ENCODE data around the gene CARNS1. TPM values are rescaled to one million over a fixed set of nuclear protein-coding genes. Genes with fewer than 3 reads are reported as not detected.

Gene CARNS1
- total and polyA plus RNA-seq, 10 of the 15 experiments (the other 5 are each of a cell fraction or from before 2014, with no cell fraction given) = 0.02 to 0.14 (median 0.10) TPM; not detected in 3

GRCh38 chr11:67373648-67374570 is 41.6 kb upstream of the CARNS1 start:
- SMC1A ChIA-PET (ENCODE audit: uncharacterized antibody, unreplicated experiment) = interaction anchor here (0.8 to 21.3 kb wide), 7 partner anchors 7 to 104 kb away, joined by 3 to 646 read pairs (median 4); partner anchors contain the start of gene POLD4
- no TSS peak for BruUV-seq (replicated peaks)
- H3K4me3 ChIP-seq = peak overlapping the region; percentile 88
- TF ChIP-seq CTCF (IDR thresholded peaks at IDR 0.05 in 2 of 3, conservative IDR thresholded peaks at IDR 0.05 in 1 of 3; ENCODE audit: control insufficient read depth in 2 of 3, extremely low read depth in 1 of 3, insufficient read depth in 1 of 3, low read depth in 3 of 3, low read length in 3 of 3) (peak; percentile 52 to 65 (median 56)), GABPA (IDR thresholded peaks at IDR 0.05; ENCODE audit: low read depth) (no peak), IRF5 (IDR thresholded peaks at IDR 0.05; ENCODE audit: borderline replicate concordance) (no peak), ZSCAN29 (IDR thresholded peaks at IDR 0.05) (no peak), POLR2AphosphoS5 (IDR thresholded peaks at IDR 0.05; ENCODE audit: low read length) (no peak), RUNX3 (IDR thresholded peaks at IDR 0.05; ENCODE audit: low read length) (peak; percentile 85), MYB (IDR thresholded peaks at IDR 0.05; ENCODE audit: borderline replicate concordance, low read depth, low read length) (no peak), IKZF1 (conservative IDR thresholded peaks at IDR 0.05) (peak; percentile 31; the same call in 1 of the 2 replicates), RAD21 (IDR thresholded peaks at IDR 0.05; ENCODE audit: insufficient read depth, low read depth, low read length) (peak; percentile 36; the same call in 1 of the 2 replicates), ZBED1 (IDR thresholded peaks at IDR 0.05; ENCODE audit: borderline replicate concordance) (no peak), SMARCA5 (IDR thresholded peaks at IDR 0.05) (no peak), GATAD2B (conservative IDR thresholded peaks at IDR 0.05; ENCODE audit: low read depth) (peak; percentile 37; the same call in 1 of the 2 replicates), CHD1 (IDR thresholded peaks at IDR 0.05; ENCODE audit: low read depth, low read length) (no peak), REST (IDR thresholded peaks at IDR 0.05; ENCODE audit: low read depth, low read length) (no peak), CBFB (IDR thresholded peaks at IDR 0.05; ENCODE audit: low read depth) (0 out of 2 replicates have a peak, but pooled peaks have one; percentile 32)

More at GRCh38 chr11:67373648-67374570, 41.6 kb upstream of the CARNS1 start:
- Histone ChIP-seq H3K36me3 (ENCODE audit: control insufficient read depth in 2 of 2, insufficient read depth in 2 of 2, low read length in 1 of 2) (no peaks in the 10 kb centered on the region), H3K4me1 (ENCODE audit: control insufficient read depth, insufficient read depth, low read length) (peaks cover 19% of the 10 kb centered on the region), H3K9me3 (replicated peaks; ENCODE audit: control insufficient read depth, insufficient read depth, low read length) (no peaks in the 10 kb centered on the region), H3K79me2 (ENCODE audit: control insufficient read depth, insufficient read depth, low read length) (no peaks in the 10 kb centered on the region), H2AFZ (ENCODE audit: control insufficient read depth, low read depth, low read length) (peak overlapping the region; percentile 29; the same call in 1 of the 2 replicates), H3K4me2 (ENCODE audit: control insufficient read depth, insufficient read depth) (peak overlapping the region; percentile 92), H4K20me1 (ENCODE audit: control insufficient read depth, insufficient read depth) (0 out of 2 replicates have a peak, but pooled peaks cover 3% of the 10 kb centered on the region), H3K27ac (ENCODE audit: control insufficient read depth, insufficient read depth) (peak overlapping the region; percentile 2; the same call in 1 of the 2 replicates), H3K9ac (ENCODE audit: control insufficient read depth, insufficient read depth, low read length) (peak overlapping the region; percentile 39; the same call in 1 of the 2 replicates), H3K27me3 (replicated peaks in 1 of 2; ENCODE audit: control insufficient read depth in 2 of 2, insufficient read depth in 2 of 2, low read length in 1 of 2) (peaks cover 2 to 4% of the 10 kb centered on the region in 2 experiments; a peak in 3 of 4 replicates)
- ChIA-PET RAD21 (ENCODE audit: unreplicated experiment) (interaction anchor here (0.6 to 6.5 kb wide), 9 partner anchors 12 to 335 kb away, joined by 3 to 122 read pairs (median 5); partner anchors contain the start of genes KDM2A, POLD4 and RAD9A), POLR2A (interaction anchor here (0.7 to 4.3 kb wide), 11 partner anchors 7 to 186 kb away, joined by 3 to 32 read pairs (median 6); partner anchors contain the start of genes POLD4, PPP1CA and RAD9A), CTCF (interaction anchor here (0.6 to 26.2 kb wide), 7 partner anchors 6 to 256 kb away, joined by 3 to 1301 read pairs (median 18); partner anchors contain the start of genes CLCF1, NUDT8, POLD4 and RAD9A)
- in situ Hi-C loops (cut with MboI) (no loop called here), intact Hi-C loops (cut with micrococcal nuclease; ENCODE audit: unreplicated experiment) (no loop called here)
- peak; percentile 58 for ATAC-seq
- DNase-seq (ENCODE audit: low read depth, low spot score) = no peak
- FAIRE-seq = no peak
- 18% methylated on average over 35 of the region's 40 CpGs for WGBS (ENCODE audit: insufficient coverage, insufficient replicate concordance, low lambda C conversion rate, missing lambda C conversion rate)
